GM18873 (cell line): ENCODE measurements around the gene DTX3L.
"Not testable (repeated sequence)": the region's sequence is repeated elsewhere in the genome, so short reads cannot be mapped to it uniquely, and the experiment has no call there.

Experiments
- ATAC-seq: cut with Tn5 transposase; IDR thresholded peaks from one replicate; pipeline ENCODE4 v1.9.1; 2021; ENCODE audit warnings: mild to moderate bottlenecking, moderate library complexity, moderate number of reproducible peaks; ENCODE audit not compliant: unreplicated experiment, low FRiP score

DTX3L gene

DNA sequence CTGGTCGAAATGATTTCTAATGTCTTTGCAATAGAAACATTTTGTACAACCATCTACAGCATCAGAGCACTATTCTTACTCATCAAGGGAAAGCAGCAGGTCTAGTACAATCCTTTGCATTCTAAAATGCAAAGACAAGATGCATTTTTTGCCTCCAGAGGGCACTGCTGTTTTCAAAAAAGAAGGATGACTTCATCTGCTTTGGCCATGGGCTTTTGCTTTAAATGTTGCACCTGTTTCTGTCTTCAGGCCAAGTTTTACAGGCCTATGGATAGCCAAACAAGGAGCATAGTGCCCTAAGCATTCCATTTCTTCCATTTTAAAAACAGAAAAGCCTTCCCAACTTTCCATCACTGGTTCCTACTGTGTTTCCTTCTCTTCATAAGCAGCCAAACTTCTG is 3.5 kb upstream of the DTX3L start:
- ATAC-seq: no peak

DNA sequence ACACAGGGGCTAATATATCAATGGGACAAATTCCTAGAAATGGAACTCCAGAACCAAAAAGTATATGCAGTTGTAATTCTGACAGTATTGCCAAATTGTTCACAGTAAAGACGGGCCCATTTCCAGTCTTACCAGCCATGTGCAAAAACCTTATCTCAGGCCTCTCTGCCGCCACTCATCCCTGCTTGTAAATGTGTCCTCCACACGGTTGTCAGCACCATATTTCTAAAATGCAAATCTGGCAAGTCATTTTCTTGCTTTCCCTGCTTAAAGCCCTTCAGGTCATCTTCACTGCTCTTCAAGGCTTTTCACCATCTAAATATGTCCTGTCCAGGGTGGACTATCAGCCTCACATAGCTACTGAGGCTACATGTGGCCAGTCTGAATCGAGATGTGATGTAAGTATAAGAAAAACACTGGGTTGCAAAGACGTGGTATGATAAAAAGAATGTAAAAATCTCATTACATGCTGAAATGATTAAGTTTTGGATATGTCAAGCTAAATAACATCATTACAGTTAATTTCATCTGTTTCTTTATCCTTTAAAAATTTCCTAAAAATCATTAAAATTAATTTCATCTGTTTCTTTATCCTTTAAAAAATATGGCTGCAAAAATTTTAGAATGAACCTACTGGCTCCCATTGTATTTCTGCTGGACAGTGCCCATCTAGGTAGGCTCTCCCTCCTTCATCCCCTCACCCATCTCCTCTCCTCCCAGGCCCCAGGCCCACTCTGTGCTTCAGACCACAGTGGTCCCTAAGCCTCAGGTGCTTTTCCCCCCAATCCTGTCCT is 1.0 kb upstream of the DTX3L start:
- ATAC-seq: no peak

DNA sequence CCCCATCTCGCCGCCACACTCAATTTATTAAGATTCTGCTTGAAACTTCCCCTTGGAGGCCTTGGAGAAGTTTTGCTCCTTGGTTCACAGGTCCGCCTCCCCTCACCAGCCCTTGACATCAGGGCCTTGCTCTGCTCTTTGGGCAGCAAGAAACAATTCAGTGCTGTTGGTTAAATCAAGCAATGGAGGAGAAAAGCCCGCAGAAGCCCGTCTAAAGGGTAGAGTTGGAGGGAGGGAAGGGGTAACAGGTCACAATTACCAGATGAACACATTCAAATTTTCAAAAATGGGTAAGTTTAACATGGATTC is 467 bp upstream of the DTX3L start:
- ATAC-seq: peak; percentile 5

DNA sequence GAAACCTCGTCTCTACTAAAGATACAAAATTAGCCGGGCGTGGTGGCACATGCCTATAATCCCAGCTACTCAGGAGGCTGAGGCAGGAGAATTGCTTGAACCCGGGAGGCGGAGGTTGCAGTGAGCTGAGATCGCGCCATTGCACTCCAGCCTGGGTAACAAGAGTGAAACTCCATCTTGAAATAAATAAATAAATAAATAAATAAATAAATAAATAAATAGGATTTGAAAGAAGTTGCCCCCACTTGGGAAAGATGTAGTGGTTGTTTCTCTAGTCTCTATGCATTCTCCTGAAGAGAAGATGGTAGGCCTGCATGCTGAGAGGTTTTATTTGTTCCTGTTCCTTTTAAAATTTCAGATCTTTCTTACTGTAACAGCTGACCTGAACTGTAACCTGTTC is 4.0 kb downstream of the DTX3L start:
- not testable (repeated sequence) for ATAC-seq

DNA sequence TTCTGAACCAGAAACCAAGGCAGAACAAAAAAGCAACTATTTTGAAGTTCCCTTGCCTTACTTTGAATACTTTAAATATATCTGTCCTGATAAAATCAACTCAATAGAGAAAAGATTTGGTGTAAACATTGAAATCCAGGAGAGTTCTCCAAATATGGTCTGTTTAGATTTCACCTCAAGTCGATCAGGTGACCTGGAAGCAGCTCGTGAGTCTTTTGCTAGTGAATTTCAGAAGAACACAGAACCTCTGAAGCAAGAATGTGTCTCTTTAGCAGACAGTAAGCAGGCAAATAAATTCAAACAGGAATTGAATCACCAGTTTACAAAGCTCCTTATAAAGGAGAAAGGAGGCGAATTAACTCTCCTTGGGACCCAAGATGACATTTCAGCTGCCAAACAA is 4.6 kb downstream of the DTX3L start:
- no peak for ATAC-seq

DNA sequence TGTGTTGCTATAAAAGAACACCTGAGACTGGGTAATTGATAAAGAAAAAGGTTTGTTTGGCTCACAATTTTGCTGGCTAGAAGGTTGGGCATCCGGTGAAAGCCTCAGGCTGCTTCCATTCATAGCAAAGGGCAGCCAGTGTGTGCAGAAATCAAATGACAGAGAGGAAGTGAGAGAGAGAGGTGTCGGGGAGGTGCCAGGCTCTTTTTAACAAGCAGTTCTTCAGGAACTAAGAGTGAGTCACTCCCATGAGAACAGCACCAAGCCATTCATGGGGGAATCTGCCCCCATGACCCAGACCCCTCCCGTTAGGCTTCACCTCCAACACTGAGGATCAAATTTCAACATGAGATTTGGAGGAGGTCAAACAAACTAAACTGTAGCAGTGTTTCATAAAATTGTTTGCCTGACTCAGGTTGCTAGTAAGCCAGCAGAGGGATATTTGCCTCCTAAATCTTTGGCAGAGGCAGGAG is 8.8 kb downstream of the DTX3L start:
- ATAC-seq: no peak

DNA sequence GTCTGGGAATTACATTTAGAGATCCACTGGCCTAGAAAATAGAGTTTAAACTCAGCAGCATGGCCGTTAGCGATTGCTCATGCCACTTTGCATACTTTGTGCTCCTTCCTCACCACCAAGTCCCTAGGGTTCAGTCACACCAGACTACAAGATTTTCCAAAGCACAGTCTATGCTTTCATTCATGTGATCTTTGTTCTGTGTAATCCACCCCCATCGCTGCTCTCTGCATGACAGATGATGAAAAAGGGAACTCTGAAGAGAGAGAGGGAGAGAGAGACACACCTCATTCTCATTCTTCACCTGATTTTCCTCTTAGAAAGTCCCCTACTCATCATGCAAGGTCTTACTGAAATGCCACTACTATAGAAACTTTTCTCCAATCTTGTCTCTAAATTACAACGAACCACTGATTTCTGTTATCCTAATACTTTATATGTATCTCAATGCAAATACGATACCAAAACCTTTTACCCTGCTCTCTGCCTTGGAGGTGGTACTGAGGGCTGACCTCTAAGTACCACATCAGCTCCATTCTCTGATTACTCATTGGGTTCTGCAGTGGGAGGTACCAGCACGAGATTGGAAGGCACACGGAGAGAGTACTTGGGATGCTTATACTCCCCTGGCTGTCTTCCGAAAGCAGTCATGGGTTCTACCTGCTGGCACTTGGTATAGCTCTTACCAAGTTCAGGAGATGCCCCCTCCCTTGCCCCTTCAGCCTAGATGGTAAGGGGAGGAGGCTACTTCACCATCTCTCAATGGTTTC is 12.2 kb downstream of the DTX3L start:
- ATAC-seq: peak; percentile 82

DNA sequence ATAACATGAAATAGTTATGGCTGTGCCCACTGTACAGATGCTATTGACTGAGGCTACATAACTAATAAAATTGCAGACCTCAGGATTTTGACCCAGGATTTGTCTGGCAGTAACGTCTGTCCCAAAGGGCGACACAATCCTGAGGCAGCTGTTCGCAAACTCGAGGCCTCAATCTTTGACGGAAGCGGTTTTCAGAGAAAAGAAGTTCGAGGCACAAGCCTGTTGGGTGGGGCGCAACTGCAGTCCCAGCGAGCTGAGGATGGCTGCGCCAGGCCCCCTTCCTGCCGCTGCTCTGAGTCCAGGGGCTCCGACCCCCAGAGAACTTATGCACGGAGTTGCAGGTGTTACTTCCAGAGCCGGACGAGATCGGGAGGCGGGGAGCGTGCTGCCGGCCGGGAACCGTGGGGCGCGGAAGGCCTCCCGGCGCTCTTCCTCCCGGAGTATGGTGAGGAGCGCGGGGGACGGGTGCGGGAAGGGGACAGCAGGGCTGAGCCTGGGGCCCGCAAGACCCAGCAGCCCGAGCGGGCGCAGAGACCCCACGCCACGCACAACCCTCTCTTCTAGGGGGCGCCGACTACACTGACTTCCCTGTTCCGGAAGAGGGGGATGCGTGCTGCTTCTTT is 13.4 kb downstream of the DTX3L start, which contains the start of gene PARP15:
TSS of gene PARP15 (plus strand) at position 242 of the 623 bp plus-strand sequence. CDS start at position 260, 18 bp downstream.
- no peak for ATAC-seq

DNA sequence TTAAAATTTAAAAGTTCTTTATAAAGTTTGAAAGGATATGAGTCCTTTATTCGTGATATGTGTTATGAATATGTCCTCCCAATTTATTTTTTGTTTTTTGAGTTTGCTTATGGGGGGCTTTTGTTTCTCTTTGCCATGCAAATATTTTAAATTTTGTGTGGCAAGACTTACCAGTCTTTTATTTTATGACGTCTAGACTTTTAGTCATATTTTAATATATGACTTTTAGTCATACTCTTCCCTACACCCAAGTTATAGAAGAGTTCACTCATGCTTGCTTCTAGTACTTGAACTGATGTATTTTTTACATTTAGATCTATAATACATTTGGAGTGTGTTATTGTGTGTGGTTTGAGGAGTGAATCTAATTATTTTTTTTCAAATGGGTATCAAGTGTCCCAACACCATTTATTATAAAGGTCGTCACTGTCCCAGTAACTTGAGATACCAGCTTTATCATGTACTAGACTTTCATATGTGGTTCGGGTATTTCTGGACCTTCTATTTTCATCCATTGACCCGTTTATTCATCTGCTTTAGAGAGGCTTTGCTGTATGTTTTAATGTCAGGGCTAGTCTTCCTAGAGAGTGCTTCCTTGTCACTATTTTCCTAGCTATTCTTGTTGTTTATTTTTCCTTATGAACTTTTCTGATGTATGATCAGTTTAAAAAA is 14.1 kb downstream of the DTX3L start:
- ATAC-seq: no peak

DNA sequence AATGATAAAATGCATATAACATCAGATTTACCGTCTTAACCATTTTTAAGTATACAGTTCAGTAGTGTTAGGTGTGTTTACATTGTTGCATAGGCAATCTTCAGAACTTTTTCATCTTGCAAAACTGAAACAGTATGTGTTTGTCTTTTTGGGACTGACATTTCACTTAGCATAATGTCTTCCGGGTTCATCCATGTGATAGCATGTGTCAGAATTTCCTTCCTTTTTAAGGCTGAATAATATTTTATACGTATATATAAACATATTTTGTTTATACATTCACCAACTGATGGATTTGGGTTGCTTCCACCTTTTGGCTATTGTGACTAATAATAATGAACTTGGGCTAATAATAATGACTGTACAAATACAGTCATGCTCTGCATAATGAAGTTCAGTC is 16.3 kb downstream of the DTX3L start:
- ATAC-seq: no peak

DNA sequence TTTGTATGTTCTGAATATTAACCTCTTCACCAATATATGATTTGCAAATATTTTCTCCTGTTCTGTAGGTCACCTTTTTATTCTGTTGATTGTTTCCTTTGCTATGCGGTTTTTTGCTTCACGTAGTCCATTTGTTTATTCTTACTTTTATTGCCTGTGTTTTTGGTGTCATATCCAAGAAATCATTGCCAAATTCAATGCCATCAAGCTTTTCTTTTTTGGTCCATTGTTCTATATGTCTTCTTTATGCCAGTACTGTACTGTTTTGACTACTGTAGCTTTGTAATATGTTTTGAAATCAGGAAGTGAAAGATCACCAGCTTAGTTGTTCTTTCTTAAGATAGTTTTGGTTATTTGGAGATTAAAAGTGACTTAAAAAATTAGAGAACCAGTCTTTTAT is 17.5 kb downstream of the DTX3L start:
- no peak for ATAC-seq

DNA sequence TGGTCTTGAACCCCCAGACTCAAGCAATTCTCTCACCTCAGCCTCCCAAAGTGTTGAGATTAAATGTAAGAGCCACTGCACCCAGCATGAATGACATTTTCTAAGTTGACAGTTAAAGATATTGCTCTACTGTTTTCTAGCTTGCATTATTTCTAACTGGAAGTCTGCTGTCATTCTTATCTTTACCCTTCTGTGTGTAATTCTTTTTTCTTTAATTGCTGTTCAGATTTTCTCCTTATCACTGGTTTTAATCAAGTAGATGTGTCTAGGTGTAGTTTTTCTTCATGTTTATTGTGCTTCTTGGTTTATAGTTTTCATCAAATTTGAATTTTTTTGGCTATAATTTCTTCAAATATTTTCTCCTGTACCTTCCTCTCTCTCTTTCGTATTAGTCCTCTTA is 18.3 kb downstream of the DTX3L start:
- ATAC-seq: no peak

DNA sequence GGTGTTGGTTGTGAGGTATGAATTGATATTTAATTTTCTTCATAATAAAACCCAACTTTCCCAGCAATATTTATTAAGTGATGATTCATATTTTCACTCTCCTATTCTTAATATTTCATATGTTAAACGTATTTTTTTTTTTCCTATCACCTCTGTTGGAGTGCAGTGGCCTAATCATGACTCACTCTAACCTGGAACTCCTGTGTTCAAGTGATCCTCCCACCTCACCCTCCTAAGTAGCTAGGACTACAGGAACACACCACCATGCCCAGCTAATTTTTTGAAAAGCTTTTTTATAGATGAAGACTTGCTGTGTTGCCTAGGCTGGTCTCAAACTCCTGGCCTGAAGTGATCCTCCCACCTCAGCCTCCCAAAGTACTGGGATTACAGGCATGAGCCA is 22.0 kb downstream of the DTX3L start:
- no peak for ATAC-seq

DNA sequence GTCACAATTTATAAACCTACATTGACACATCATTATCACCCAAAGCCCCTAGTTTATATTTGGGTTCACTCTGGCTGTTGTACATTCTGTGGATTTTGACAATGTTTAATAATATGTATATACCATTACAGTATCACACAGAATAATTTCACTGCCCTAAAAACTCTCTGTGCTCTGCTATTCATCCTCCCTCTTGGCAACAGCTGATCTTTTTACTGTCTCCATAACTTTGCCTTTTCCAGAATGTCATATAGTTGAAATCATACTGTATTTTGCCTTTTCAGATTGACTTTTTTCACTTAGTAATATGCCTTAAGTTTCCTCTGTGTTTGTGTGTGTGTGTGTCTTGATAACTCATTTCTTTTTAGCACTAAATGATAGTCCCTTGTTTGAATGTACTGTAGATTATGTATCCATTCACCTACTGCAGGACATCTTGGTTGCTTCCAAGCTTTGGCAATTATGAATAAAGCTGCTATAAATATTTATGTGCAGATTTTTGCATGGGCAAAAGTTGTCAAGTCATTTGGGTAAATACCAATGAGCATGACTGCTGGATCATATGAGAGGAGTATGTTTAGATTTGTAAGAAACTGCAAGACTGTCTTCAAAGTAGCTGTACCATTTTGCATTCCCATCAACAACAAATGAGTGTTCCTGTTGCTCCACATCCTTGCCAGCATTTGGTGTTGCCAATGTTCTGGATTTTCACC is 22.8 kb downstream of the DTX3L start:
- no peak for ATAC-seq

DNA sequence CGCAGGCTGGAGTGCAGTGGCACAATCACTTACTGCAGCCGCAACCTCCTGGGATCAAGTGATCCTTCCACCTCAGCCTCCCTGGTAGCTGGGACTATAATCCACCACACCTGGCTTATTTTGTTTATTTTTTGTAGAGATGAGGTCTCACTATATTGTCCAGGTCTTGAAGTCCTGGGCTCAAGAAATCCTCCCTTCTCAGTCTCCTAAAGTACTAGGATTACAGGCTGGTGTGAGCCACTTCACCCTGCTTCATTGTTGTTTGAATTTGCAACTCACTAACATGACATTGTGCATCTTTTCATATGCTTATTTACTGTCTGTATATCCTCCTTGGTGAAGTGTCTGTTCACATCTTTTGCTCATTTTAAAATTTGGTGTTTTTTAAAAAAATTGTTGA is 23.4 kb downstream of the DTX3L start:
- no peak for ATAC-seq

DNA sequence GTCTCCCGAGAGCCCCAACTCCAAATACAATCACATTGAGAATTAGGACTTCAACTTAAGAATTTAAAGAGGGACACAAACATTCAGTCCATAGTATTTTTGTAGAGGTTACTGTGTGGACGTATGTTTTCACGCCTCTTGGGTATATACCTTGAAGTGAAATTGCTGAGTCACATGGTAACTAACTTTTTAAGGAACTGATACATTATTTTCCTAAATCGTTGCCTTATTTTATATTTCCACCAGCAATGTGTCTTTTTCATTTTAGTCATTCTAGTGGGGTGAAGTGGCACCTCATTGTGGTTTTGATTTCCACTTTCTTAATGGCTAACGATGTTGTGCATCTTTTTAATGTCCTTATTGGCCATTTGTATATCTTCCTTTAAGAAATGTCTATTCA is 25.2 kb downstream of the DTX3L start:
- ATAC-seq: no peak

DNA sequence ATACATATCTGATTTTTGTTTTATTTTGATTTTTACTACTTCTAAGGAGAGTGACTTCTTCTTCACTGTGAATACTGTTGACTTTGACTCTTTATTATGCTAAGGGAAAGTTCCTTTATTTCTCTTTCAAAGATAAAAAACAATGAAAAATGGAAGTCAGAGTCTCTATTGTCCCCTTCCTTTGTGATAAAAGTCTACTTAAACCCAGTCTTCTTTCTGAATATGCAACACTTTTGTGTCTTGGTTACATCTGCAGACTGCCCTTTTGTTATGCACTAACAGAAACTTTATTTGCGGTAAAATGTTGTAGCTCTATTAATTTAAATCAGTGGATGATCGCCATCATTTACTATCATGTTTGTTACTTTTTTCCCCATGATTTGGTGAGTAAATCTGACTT is 26.5 kb downstream of the DTX3L start:
- ATAC-seq: no peak

DNA sequence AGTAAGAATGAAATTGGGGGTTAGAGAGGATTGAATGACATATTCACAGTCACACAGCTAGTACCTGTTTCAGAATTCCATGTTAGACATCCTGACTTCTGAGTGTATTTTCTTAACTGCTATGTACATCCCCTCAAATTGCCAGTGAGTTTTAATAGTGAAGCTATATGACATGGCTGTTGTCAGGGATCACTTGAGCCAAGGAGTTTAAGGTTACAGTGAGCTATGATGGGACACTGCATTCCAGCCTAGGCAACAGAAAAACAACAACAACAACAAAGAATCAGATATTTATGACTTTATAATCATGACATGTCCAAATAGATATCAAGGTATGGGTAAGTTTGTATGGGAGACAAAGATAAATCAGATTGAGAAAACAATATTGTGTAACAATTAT is 29.9 kb downstream of the DTX3L start:
- no peak for ATAC-seq

DNA sequence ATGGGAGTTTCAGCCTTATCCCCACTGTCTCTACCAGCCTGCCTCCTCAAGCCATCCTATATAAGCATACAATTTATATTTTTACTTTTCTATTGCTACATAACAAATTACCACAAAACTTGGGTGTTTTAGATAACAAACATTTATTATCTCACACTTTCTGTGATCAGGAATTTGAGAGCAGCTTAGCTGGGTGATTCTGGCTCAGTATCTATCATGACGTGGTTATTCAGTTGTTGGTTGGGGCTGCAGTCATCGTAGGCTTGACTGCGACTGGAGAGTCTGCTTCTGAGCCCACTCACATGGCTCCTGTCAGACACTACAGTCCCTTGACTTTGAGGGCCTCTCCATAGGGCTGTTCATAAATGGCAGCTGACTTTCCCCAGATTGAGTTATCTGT is 34.0 kb downstream of the DTX3L start:
- no peak for ATAC-seq

DNA sequence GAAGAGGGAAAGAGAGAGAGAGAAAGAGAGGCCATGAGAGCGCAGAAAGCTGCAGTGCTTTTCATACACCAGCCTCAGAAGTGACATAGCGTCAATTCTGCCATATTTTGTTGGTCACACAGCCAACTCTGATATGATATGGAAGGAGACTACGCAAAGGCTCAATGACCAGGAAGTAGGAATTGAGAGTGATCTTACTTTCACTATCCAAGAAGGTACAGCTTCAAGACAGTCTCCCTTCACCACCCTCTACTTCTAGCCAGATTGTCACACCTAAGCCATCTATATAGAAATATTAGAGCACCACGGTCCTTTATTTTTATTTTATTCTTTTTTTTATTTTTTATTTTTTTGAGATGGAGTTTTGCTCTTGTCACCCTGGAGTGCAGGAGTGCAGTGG is 34.4 kb downstream of the DTX3L start:
- ATAC-seq: no peak
